DMS53 treated with DMSO at 0.1 percent for 48 hours (cell line): ENCODE results near the gene PRKN.

Source experiments
- DNase-seq: peaks from one replicate; lab custom pipeline; 2025; ENCODE audit not compliant: unreplicated experiment; lab: John Stamatoyannopoulos, UW

The PRKN gene

GRCh38 chr6:161686655-161687054 is 1040.9 kb downstream of the PRKN start:
- DNase-seq = no peak

- no peak for DNase-seq
These were observed 1042.7 kb downstream of the PRKN start for GRCh38 chr6:161684731-161685475.

GRCh38 chr6:161683400-161683799 is 1044.2 kb downstream of the PRKN start:
- no peak for DNase-seq

- no peak for DNase-seq
These were observed 1044.6 kb downstream of the PRKN start for GRCh38 chr6:161682982-161683381.

GRCh38 chr6:161679980-161680538 is 1047.5 kb downstream of the PRKN start:
- DNase-seq = no peak

GRCh38 chr6:161677188-161677587 is 1050.4 kb downstream of the PRKN start:
- DNase-seq = no peak

GRCh38 chr6:161676586-161676985 is 1051.0 kb downstream of the PRKN start:
- DNase-seq = no peak

GRCh38 chr6:161674930-161675682 is 1052.5 kb downstream of the PRKN start:
- DNase-seq = no peak

GRCh38 chr6:161673026-161673425 is 1054.5 kb downstream of the PRKN start:
- DNase-seq = no peak

- no peak for DNase-seq
These were observed 1056.4 kb downstream of the PRKN start for GRCh38 chr6:161671117-161671516.

- DNase-seq = no peak
These were observed 1058.9 kb downstream of the PRKN start for GRCh38 chr6:161668665-161669064.

GRCh38 chr6:161667957-161668356 is 1059.6 kb downstream of the PRKN start:
- no peak for DNase-seq

GRCh38 chr6:161663682-161664081 is 1063.9 kb downstream of the PRKN start:
- DNase-seq = no peak

- no peak for DNase-seq
These were observed 1066.6 kb downstream of the PRKN start for GRCh38 chr6:161660666-161661571.

- DNase-seq = no peak
These were observed 1069.4 kb downstream of the PRKN start for GRCh38 chr6:161658211-161658610.

GRCh38 chr6:161654209-161654608 is 1073.4 kb downstream of the PRKN start:
- no peak for DNase-seq

GRCh38 chr6:161651949-161652348 is 1075.6 kb downstream of the PRKN start:
- DNase-seq = no peak

- no peak for DNase-seq
These were observed 1077.7 kb downstream of the PRKN start for GRCh38 chr6:161649841-161650240.

GRCh38 chr6:161649068-161649467 is 1078.5 kb downstream of the PRKN start:
- no peak for DNase-seq

- DNase-seq = no peak
These were observed 1080.3 kb downstream of the PRKN start for GRCh38 chr6:161647234-161647633.

GRCh38 chr6:161644521-161644920 is 1083.0 kb downstream of the PRKN start:
- no peak for DNase-seq
